Astrocyte (in vitro differentiated cells and primary cell): Measurements from ENCODE around the gene THTPA. TPM values are rescaled to one million over a fixed set of nuclear protein-coding genes. Genes with fewer than 3 reads are reported as not detected.
"Not testable (repeated sequence)": the region's sequence is repeated elsewhere in the genome, so short reads cannot be mapped to it uniquely, and the experiment has no call there.

Experiments used
- DNase-seq: peaks from one replicate; pipeline ENCODE4 v3.0.0-alpha.2; 2010; ENCODE audit warnings: low read depth
- FAIRE-seq: peaks from 2 replicates; lab custom pipeline; 2011; peaks lifted over from hg19 to GRCh38; lab: Jason Lieb, UNC
- H2AFZ ChIP-seq: 2 replicates; pipeline ENCODE4 v1.6.0; 2012; ENCODE audit warnings: low read depth, low read length, inconsistent platforms
- H3K27ac ChIP-seq: 2 replicates; pipeline ENCODE4 v1.5.1; 2011; ENCODE audit warnings: low read depth, low read length, inconsistent platforms
- H3K27me3 ChIP-seq: 2 replicates; pipeline ENCODE4 v1.6.0; 2011; ENCODE audit warnings: low read length, inconsistent platforms; ENCODE audit not compliant: insufficient read depth
- H3K36me3 ChIP-seq: 2 replicates; pipeline ENCODE4 v1.5.1; 2011; ENCODE audit warnings: low read length, inconsistent platforms; ENCODE audit not compliant: insufficient read depth
- H3K4me1 ChIP-seq: 2 replicates; pipeline ENCODE4 v1.5.1; 2011; ENCODE audit warnings: low read length, inconsistent platforms; ENCODE audit not compliant: insufficient read depth
- H3K4me2 ChIP-seq: 2 replicates; pipeline ENCODE4 v1.6.0; 2012; ENCODE audit warnings: low read length, inconsistent platforms
- H3K4me3 ChIP-seq: 2 replicates; pipeline ENCODE4 v1.5.1; 2011; ENCODE audit warnings: low read depth, mild to moderate bottlenecking, low read length, inconsistent platforms; ENCODE audit not compliant: insufficient read depth
- H3K79me2 ChIP-seq: 2 replicates; pipeline ENCODE4 v1.6.0; 2012; ENCODE audit warnings: mild to moderate bottlenecking, low read length, inconsistent platforms; ENCODE audit not compliant: insufficient read depth
- H3K9ac ChIP-seq: 2 replicates; pipeline ENCODE4 v1.6.0; 2012; ENCODE audit warnings: mild to moderate bottlenecking, low read length, inconsistent platforms
- H3K9me3 ChIP-seq: 2 replicates; pipeline ENCODE4 v1.5.1; 2012; ENCODE audit warnings: low read depth, mild to moderate bottlenecking, low read length, inconsistent platforms; ENCODE audit not compliant: insufficient read depth
- H4K20me1 ChIP-seq: 2 replicates; pipeline ENCODE4 v1.6.0; 2012; ENCODE audit warnings: low read length, inconsistent platforms; ENCODE audit not compliant: insufficient read depth
- H3K27ac Mint-ChIP-seq: one replicate; pipeline ENCODE4 v1.8.0; 2021; ENCODE audit warnings: mild to moderate bottlenecking, mixed read lengths; ENCODE audit not compliant: unreplicated experiment
- H3K27me3 Mint-ChIP-seq: one replicate; pipeline ENCODE4 v1.8.0; 2021; ENCODE audit warnings: low read depth, mixed read lengths; ENCODE audit not compliant: unreplicated experiment
- H3K36me3 Mint-ChIP-seq: one replicate; pipeline ENCODE4 v1.8.0; 2021; ENCODE audit warnings: low read depth, mixed read lengths; ENCODE audit not compliant: unreplicated experiment
- H3K4me1 Mint-ChIP-seq: one replicate; pipeline ENCODE4 v1.8.0; 2021; ENCODE audit warnings: low read depth, mixed read lengths; ENCODE audit not compliant: unreplicated experiment
- H3K4me3 Mint-ChIP-seq: one replicate; pipeline ENCODE4 v1.8.0; 2021; ENCODE audit warnings: mild to moderate bottlenecking, moderate library complexity, mixed read lengths; ENCODE audit not compliant: unreplicated experiment
- H3K9me3 Mint-ChIP-seq: one replicate; pipeline ENCODE4 v1.8.0; 2021; ENCODE audit warnings: mild to moderate bottlenecking, mixed read lengths; ENCODE audit not compliant: unreplicated experiment
- CTCF ChIP-seq: IDR thresholded peaks from 2 replicates; pipeline ENCODE4 v1.5.1; 2011; ENCODE audit warnings: low read depth, mild to moderate bottlenecking, inconsistent platforms, low read length, moderate library complexity; ENCODE audit not compliant: insufficient read depth
- EZH2 ChIP-seq: IDR thresholded peaks from 2 replicates; pipeline ENCODE4 v1.6.1; 2012; ENCODE audit warnings: mild to moderate bottlenecking, low read length, inconsistent platforms; ENCODE audit not compliant: insufficient read depth
- total RNA-seq: library from RNA; stranded (reverse); gene quantifications from 2 replicates; pipeline ENCODE4 v1.2.1, GENCODE V29; 2021

THTPA gene
- total RNA-seq, 1 donor from 2014 or later: 8.1 TPM

GRCh38 chr14:23582906-23583760 lies 27.1 kb downstream of the THTPA start:
- no peaks in the 10 kb centered on the region for H3K4me1 ChIP-seq

GRCh38 chr14:23583761-23584526 lies 27.9 kb downstream of the THTPA start:
- H3K27me3 ChIP-seq, H3K4me1 Mint-ChIP-seq, H3K9me3 Mint-ChIP-seq, H3K9me3 ChIP-seq, DNase-seq, H3K4me3 ChIP-seq, H3K9ac ChIP-seq, FAIRE-seq, H3K4me3 Mint-ChIP-seq, H2AFZ ChIP-seq, H3K36me3 ChIP-seq, H3K36me3 Mint-ChIP-seq, H3K4me1 ChIP-seq, H3K4me2 ChIP-seq, H3K27ac ChIP-seq, H3K79me2 ChIP-seq, H4K20me1 ChIP-seq, H3K27ac Mint-ChIP-seq: not testable (repeated sequence)
- peaks cover 31% of the 10 kb centered on the region for H3K27me3 Mint-ChIP-seq

More at GRCh38 chr14:23582906-23583760, 27.1 kb downstream of the THTPA start:
- Mint-ChIP-seq H3K27ac (no peak overlapping the region), H3K4me1 (no peaks in the 10 kb centered on the region), H3K4me3 (no peak overlapping the region), H3K9me3 (peaks cover 2% of the 10 kb centered on the region), H3K36me3 (no peaks in the 10 kb centered on the region), H3K27me3 (peaks cover 39% of the 10 kb centered on the region)
- Histone ChIP-seq H3K27me3 (peaks cover 17% of the 10 kb centered on the region), H2AFZ (no peak overlapping the region), H3K9ac (no peak overlapping the region), H3K79me2 (no peaks in the 10 kb centered on the region), H3K9me3 (no peaks in the 10 kb centered on the region), H3K4me3 (no peak overlapping the region), H3K4me2 (no peak overlapping the region), H4K20me1 (no peaks in the 10 kb centered on the region), H3K36me3 (no peaks in the 10 kb centered on the region), H3K27ac (no peak overlapping the region)
- DNase-seq: no peak
- TF ChIP-seq CTCF (no peak), EZH2 (no peak)
- FAIRE-seq: no peak

- H3K36me3 ChIP-seq, H3K4me1 Mint-ChIP-seq, H3K79me2 ChIP-seq, FAIRE-seq, H2AFZ ChIP-seq, H3K4me3 ChIP-seq, H3K4me1 ChIP-seq, H3K4me3 Mint-ChIP-seq, DNase-seq, H3K27me3 ChIP-seq, H3K9ac ChIP-seq, H3K9me3 ChIP-seq, H4K20me1 ChIP-seq, H3K9me3 Mint-ChIP-seq, H3K27ac ChIP-seq, H3K36me3 Mint-ChIP-seq, H3K27ac Mint-ChIP-seq, H3K4me2 ChIP-seq: not testable (repeated sequence)
- peaks cover 24% of the 10 kb centered on the region for H3K27me3 Mint-ChIP-seq
These were observed 28.6 kb downstream of the THTPA start for GRCh38 chr14:23584527-23585203.
